Measurements from ENCODE around the gene COPS4.

GRCh38 chr4:83022724-83023450, 12.1 kb upstream of the COPS4 start:
- TF ChIP-seq CTCF (IDR thresholded peaks at IDR 0.05) = no peak
- no peak for TF ChIP-seq POLR2A (IDR thresholded peaks at IDR 0.05)

Measured in body of pancreas (tissue), 4 donors.